Colonic mucosa (tissue), 4 donors: ENCODE data around the gene S1PR3. TPM values are rescaled to one million over a fixed set of nuclear protein-coding genes. Genes with fewer than 3 reads are reported as not detected.

Experiments used
- DNase-seq: peaks from one replicate; pipeline ENCODE4 v3.0.0-alpha.2; 2020
- H3K27ac ChIP-seq: fragments of 200-600 bp; one replicate; pipeline ENCODE4 v1.8.0; 2021
- H3K27me3 ChIP-seq: fragments of 200-600 bp; one replicate; pipeline ENCODE4 v1.8.0; 2021
- H3K36me3 ChIP-seq: fragments of 200-600 bp; one replicate; pipeline ENCODE4 v1.8.0; 2021
- H3K4me1 ChIP-seq: fragments of 200-600 bp; one replicate; pipeline ENCODE4 v1.8.0; 2021; ENCODE audit warnings: mild to moderate bottlenecking
- H3K4me3 ChIP-seq: fragments of 200-600 bp; one replicate; pipeline ENCODE4 v1.8.0; 2021
- H3K9ac ChIP-seq, 2 donors: one replicate each; pipeline ENCODE4 v1.7.0; 2013; ENCODE audit warnings: control low read depth in 2 of 2, low read depth in 2 of 2, low read length in 2 of 2
- H3K9me3 ChIP-seq: fragments of 200-600 bp; one replicate; pipeline ENCODE4 v1.8.0; 2021
- CTCF ChIP-seq: fragments of 200-600 bp; IDR thresholded peaks from one replicate; pipeline ENCODE4 v1.8.0; 2022; ENCODE audit warnings: antibody characterized with exemption, mild to moderate bottlenecking
- intact Hi-C: fragments of 100-400 bp; cut with DNase I; formaldehyde crosslinking; loops from one replicate; pipeline ENCODE4 v1.14.1; 2022
- total RNA-seq, 2 donors: library from RNA; stranded (reverse); fragmentation: NEBNext Ultra II Directional in 1 of 2; extraction: Animal tissue kit (Norgen Biotek cat#: 25700) in 1 of 2; gene quantifications; one replicate each; pipeline ENCODE4 v1.2.1, GENCODE V29; 2021
- donor health status: healthy.
- donor health status: DM: no; HTN: no; CAD: no.
- donor health status: DM: no; HTN: no; CAD: no.

S1PR3 gene
- total RNA-seq, 2 donors from 2014 or later, result 0.67 to 3.2 TPM

GRCh38 chr9:89049646-89050045 is 58.4 kb downstream of the S1PR3 start:
- TF ChIP-seq CTCF, result no peak
- Histone ChIP-seq H3K9ac (no peak overlapping the region), H3K4me3 (no peak overlapping the region), H3K27me3 (no peaks in the 10 kb centered on the region), H3K4me1 (no peaks in the 10 kb centered on the region), H3K36me3 (no peaks in the 10 kb centered on the region), H3K9me3 (no peaks in the 10 kb centered on the region), H3K27ac (no peak overlapping the region)
- no peak for DNase-seq
- intact Hi-C loops, result no loop called here

- no peak for DNase-seq
- Histone ChIP-seq H3K4me3 (no peak overlapping the region), H3K4me1 (no peaks in the 10 kb centered on the region), H3K27me3 (no peaks in the 10 kb centered on the region), H3K36me3 (no peaks in the 10 kb centered on the region), H3K9ac (no peak overlapping the region), H3K9me3 (no peaks in the 10 kb centered on the region), H3K27ac (no peak overlapping the region)
- intact Hi-C loops, result no loop called here
- no peak for TF ChIP-seq CTCF
Measured at GRCh38 chr9:89051421-89052025, 60.3 kb downstream of the S1PR3 start.

- no peak overlapping the region for H3K27ac ChIP-seq
- H3K4me3 ChIP-seq, result no peak overlapping the region
- H3K9me3 ChIP-seq, result no peaks in the 10 kb centered on the region
- TF ChIP-seq CTCF, result no peak
- no peaks in the 10 kb centered on the region for H3K27me3 ChIP-seq
- DNase-seq, result no peak
- H3K4me1 ChIP-seq, result no peaks in the 10 kb centered on the region
- no peaks in the 10 kb centered on the region for H3K36me3 ChIP-seq
- H3K9ac ChIP-seq, result no peak overlapping the region
- intact Hi-C loops, result no loop called here
Measured at GRCh38 chr9:89052470-89053097, 61.3 kb downstream of the S1PR3 start.

- Histone ChIP-seq H3K27ac (no peak overlapping the region), H3K4me3 (no peak overlapping the region), H3K9ac (no peak overlapping the region), H3K4me1 (no peaks in the 10 kb centered on the region), H3K9me3 (no peaks in the 10 kb centered on the region), H3K36me3 (no peaks in the 10 kb centered on the region), H3K27me3 (no peaks in the 10 kb centered on the region)
- intact Hi-C loops, result no loop called here
- no peak for TF ChIP-seq CTCF
- DNase-seq, result no peak
Measured at GRCh38 chr9:89053301-89053700, 62.0 kb downstream of the S1PR3 start.

Other genes starting within 250 kb of the S1PR3 start
- under 1 TPM; 0.32 to 0.58 TPM for gene SHC3, start 187.3 kb downstream of the S1PR3 start, total RNA-seq